NT2/D1 (cell line): ENCODE data around the gene TSPAN9.
A peak's percentile ranks its signal among the peaks of the same experiment; 100 is the strongest.

Experiments
- DNase-seq: peaks from one replicate; pipeline ENCODE4 v3.0.0-alpha.2; 2011; ENCODE audit warnings: low read depth, low spot score
- H3K27me3 ChIP-seq: 2 replicates; pipeline ENCODE4 v1.6.0; 2011; ENCODE audit warnings: mild to moderate bottlenecking; ENCODE audit not compliant: insufficient read length, insufficient read depth
- H3K36me3 ChIP-seq: 2 replicates; pipeline ENCODE4 v1.6.1; 2011; ENCODE audit warnings: mild to moderate bottlenecking, low read length, mixed read lengths; ENCODE audit not compliant: insufficient read depth, insufficient read length
- H3K4me1 ChIP-seq: 2 replicates; pipeline ENCODE4 v1.5.1; 2011; ENCODE audit not compliant: insufficient read depth, insufficient read length
- H3K4me3 ChIP-seq: 2 replicates; pipeline ENCODE4 v1.5.1; 2011; ENCODE audit warnings: low read depth; ENCODE audit not compliant: insufficient read length
- H3K9ac ChIP-seq: 2 replicates; pipeline ENCODE4 v1.6.0; 2011; ENCODE audit warnings: low read depth; ENCODE audit not compliant: insufficient read length
- H3K9me3 ChIP-seq: 2 replicates; pipeline ENCODE4 v1.5.1; 2011; ENCODE audit warnings: mild to moderate bottlenecking, low read length; ENCODE audit not compliant: insufficient read depth
- SUZ12 ChIP-seq: IDR thresholded peaks from 2 replicates; pipeline ENCODE4 v1.6.1; 2011; ENCODE audit not compliant: insufficient read length, insufficient read depth; ENCODE audit errors: extremely low read depth
- YY1 ChIP-seq: IDR thresholded peaks from 2 replicates; pipeline ENCODE4 v1.6.1; 2011; ENCODE audit not compliant: insufficient read length, insufficient read depth
- ZNF274 ChIP-seq: IDR thresholded peaks from 2 replicates; pipeline ENCODE4 v1.6.1; 2011; ENCODE audit warnings: mild to moderate bottlenecking, low read depth, low read length

Gene TSPAN9

GRCh38 chr12:3263939-3264922, 187.1 kb downstream of the TSPAN9 start:
- TF ChIP-seq ZNF274, result no peak
- no peak for TF ChIP-seq SUZ12
- no peak for TF ChIP-seq YY1
- Histone ChIP-seq H3K27me3 (no peaks in the 10 kb centered on the region), H3K9me3 (no peaks in the 10 kb centered on the region), H3K36me3 (peaks cover 34% of the 10 kb centered on the region), H3K9ac (peak overlapping the region; percentile 4), H3K4me1 (peaks cover 26% of the 10 kb centered on the region), H3K4me3 (no peak overlapping the region)
- no peak for DNase-seq

- Histone ChIP-seq H3K36me3 (peaks cover 28% of the 10 kb centered on the region), H3K4me3 (no peak overlapping the region), H3K9ac (no peak overlapping the region), H3K27me3 (no peaks in the 10 kb centered on the region), H3K4me1 (peaks cover 26% of the 10 kb centered on the region), H3K9me3 (no peaks in the 10 kb centered on the region)
- DNase-seq, result no peak
- no peak for TF ChIP-seq SUZ12
- no peak for TF ChIP-seq ZNF274
- no peak for TF ChIP-seq YY1
Observed at GRCh38 chr12:3265406-3265805, 188.2 kb downstream of the TSPAN9 start.

DNA sequence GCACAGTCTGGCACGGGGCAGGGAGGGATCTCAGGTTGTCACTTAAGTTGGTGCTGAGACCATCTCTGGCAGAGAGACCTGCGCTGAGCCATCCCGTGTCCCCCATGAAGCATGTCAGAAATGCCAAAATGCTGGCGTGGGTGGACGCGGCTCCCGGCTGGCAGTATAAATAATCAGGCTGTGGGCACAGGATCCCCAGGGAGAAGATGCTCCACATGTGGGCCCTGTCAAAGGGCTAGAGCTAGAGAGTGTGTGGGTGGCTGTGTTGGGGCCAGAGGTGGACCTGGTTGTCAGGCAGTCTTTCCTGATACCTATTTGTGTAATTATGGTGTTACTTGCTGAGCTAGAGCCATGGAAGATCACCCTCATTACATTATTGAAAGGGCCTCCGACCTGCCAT, 189.5 kb downstream of the TSPAN9 start:
- DNase-seq, result no peak
- Histone ChIP-seq H3K36me3 (peaks cover 23% of the 10 kb centered on the region), H3K4me3 (no peak overlapping the region), H3K9ac (no peak overlapping the region), H3K9me3 (no peaks in the 10 kb centered on the region), H3K4me1 (peaks cover 29% of the 10 kb centered on the region), H3K27me3 (no peaks in the 10 kb centered on the region)
- no peak for TF ChIP-seq SUZ12
- TF ChIP-seq YY1, result no peak
- no peak for TF ChIP-seq ZNF274

GRCh38 chr12:3267690-3268089, 190.5 kb downstream of the TSPAN9 start:
- Histone ChIP-seq H3K4me1 (peaks cover 28% of the 10 kb centered on the region), H3K9ac (peak overlapping the region; percentile 47), H3K36me3 (peaks cover 27% of the 10 kb centered on the region), H3K27me3 (no peaks in the 10 kb centered on the region), H3K4me3 (no peak overlapping the region), H3K9me3 (no peaks in the 10 kb centered on the region)
- TF ChIP-seq ZNF274 (no peak), YY1 (no peak), SUZ12 (no peak)
- no peak for DNase-seq

GRCh38 chr12:3269594-3269993, 192.4 kb downstream of the TSPAN9 start:
- no peak overlapping the region for H3K4me3 ChIP-seq
- no peaks in the 10 kb centered on the region for H3K9me3 ChIP-seq
- DNase-seq, result no peak
- no peaks in the 10 kb centered on the region for H3K27me3 ChIP-seq
- no peak overlapping the region for H3K9ac ChIP-seq
- peaks cover 24% of the 10 kb centered on the region for H3K4me1 ChIP-seq
- TF ChIP-seq ZNF274 (no peak), YY1 (no peak), SUZ12 (no peak)
- peaks cover 28% of the 10 kb centered on the region for H3K36me3 ChIP-seq

DNA sequence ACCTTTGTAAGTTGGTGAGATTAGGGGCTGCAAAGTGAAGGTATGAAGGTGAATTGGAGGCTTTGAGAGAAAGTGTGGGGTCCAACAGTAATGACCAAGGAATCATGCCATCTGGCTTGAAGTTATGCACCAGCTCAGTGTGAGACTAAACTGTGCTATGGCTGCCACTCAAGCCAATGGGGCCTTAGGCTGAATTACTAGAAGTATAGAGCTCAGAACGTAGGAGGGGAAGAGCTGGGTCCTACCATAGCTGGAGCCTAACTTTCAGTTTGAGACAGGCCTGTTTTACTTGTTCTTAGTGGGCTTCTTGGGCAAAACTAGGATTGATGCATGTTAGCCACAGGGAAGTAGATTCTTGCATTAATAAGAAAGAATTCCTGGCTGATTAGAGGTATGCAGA, 194.0 kb downstream of the TSPAN9 start:
- Histone ChIP-seq H3K4me3 (no peak overlapping the region), H3K36me3 (peaks cover 20% of the 10 kb centered on the region), H3K9me3 (no peaks in the 10 kb centered on the region), H3K27me3 (no peaks in the 10 kb centered on the region), H3K4me1 (peaks cover 25% of the 10 kb centered on the region), H3K9ac (no peak overlapping the region)
- no peak for TF ChIP-seq SUZ12
- no peak for TF ChIP-seq YY1
- TF ChIP-seq ZNF274, result no peak
- no peak for DNase-seq

- Histone ChIP-seq H3K36me3 (peaks cover 23% of the 10 kb centered on the region), H3K9ac (no peak overlapping the region), H3K4me1 (peaks cover 22% of the 10 kb centered on the region), H3K4me3 (no peak overlapping the region), H3K9me3 (no peaks in the 10 kb centered on the region), H3K27me3 (no peaks in the 10 kb centered on the region)
- no peak for DNase-seq
- TF ChIP-seq YY1, result no peak
- TF ChIP-seq ZNF274, result no peak
- no peak for TF ChIP-seq SUZ12
Observed at GRCh38 chr12:3271639-3272038, 194.5 kb downstream of the TSPAN9 start.
